DND-41 (cell line): ENCODE results near the gene LHFPL2.

Experiments used
- EZH2 ChIP-seq: IDR thresholded peaks from 3 replicates; pipeline ENCODE4 v1.6.1; 2012; ENCODE audit warnings: borderline replicate concordance, low read depth, mild to moderate bottlenecking, moderate library complexity, low read length, inconsistent platforms; ENCODE audit not compliant: severe bottlenecking
- TF ChIP-seq, protein P1 (sequence below): IDR thresholded peaks from 2 replicates; pipeline ENCODE4 v1.5.1; 2012; ENCODE audit warnings: borderline replicate concordance, low read length, moderate library complexity, mild to moderate bottlenecking; ENCODE audit not compliant: poor library complexity, severe bottlenecking; ENCODE audit errors: extremely low read depth

DNA sequence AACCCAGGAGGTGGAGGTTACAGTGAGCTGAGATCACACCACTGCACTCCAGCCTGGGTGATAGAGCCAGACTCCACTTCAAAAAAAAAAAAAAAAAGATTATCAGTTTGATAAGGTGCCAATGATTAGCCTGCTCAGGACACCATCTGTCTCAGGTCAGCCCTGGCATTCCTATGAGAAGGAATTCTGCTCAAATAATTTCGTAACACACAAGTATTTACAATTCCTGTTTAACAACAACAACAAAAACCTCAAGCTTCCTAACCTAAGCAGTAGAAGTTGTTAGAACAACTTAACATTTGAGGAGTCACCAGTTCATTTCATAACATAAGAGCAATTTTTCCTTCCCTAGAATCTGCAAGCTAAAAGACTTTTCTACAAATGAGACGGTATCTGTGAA lies 85.0 kb downstream of the LHFPL2 start:
- TF ChIP-seq, protein P1, sequence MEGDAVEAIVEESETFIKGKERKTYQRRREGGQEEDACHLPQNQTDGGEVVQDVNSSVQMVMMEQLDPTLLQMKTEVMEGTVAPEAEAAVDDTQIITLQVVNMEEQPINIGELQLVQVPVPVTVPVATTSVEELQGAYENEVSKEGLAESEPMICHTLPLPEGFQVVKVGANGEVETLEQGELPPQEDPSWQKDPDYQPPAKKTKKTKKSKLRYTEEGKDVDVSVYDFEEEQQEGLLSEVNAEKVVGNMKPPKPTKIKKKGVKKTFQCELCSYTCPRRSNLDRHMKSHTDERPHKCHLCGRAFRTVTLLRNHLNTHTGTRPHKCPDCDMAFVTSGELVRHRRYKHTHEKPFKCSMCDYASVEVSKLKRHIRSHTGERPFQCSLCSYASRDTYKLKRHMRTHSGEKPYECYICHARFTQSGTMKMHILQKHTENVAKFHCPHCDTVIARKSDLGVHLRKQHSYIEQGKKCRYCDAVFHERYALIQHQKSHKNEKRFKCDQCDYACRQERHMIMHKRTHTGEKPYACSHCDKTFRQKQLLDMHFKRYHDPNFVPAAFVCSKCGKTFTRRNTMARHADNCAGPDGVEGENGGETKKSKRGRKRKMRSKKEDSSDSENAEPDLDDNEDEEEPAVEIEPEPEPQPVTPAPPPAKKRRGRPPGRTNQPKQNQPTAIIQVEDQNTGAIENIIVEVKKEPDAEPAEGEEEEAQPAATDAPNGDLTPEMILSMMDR = no peak
- TF ChIP-seq EZH2 = no peak
